ENCODE results near the gene SLC2A14.
"Not testable (repeated sequence)": the region's sequence is repeated elsewhere in the genome, so short reads cannot be mapped to it uniquely, and the experiment has no call there.

Gene SLC2A14

GRCh38 chr12:7853557-7853956, 19.2 kb downstream of the SLC2A14 start:
- H3K4me1 Mint-ChIP-seq (ENCODE audit: low read depth), result no peaks in the 10 kb centered on the region
- H3K36me3 Mint-ChIP-seq, result no peaks in the 10 kb centered on the region
- no peak overlapping the region for H3K4me3 Mint-ChIP-seq
- no peak overlapping the region for H3K27ac Mint-ChIP-seq
- no peaks in the 10 kb centered on the region for H3K9me3 Mint-ChIP-seq (ENCODE audit: low read depth)
- peaks cover 8% of the 10 kb centered on the region for H3K27me3 Mint-ChIP-seq

DNA sequence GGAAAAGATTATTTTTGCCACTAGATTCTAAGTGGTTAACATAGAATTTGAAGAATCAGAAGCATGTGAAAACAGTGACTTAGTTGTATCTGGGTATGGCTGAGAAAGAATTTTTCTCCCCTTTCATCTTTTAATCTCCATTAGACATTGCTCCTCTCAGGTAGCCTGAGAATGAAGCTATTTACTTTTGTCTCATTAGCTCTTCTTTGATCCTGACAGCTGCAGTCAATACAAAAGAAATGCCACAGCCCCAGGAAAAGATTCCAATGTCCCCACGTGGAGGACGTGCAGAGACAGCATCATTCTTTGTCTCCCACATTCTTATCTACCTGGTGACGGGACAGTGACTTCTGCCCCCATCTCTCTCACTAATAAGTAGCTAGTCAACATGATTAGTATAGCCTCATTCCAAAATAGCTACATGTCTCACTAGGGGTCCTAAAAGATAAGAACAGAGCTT, 21.1 kb downstream of the SLC2A14 start:
- not testable (repeated sequence) for H3K4me3 Mint-ChIP-seq; H3K27ac Mint-ChIP-seq; H3K4me1 Mint-ChIP-seq (ENCODE audit: low read depth); H3K9me3 Mint-ChIP-seq (ENCODE audit: low read depth); H3K36me3 Mint-ChIP-seq; H3K27me3 Mint-ChIP-seq

DNA sequence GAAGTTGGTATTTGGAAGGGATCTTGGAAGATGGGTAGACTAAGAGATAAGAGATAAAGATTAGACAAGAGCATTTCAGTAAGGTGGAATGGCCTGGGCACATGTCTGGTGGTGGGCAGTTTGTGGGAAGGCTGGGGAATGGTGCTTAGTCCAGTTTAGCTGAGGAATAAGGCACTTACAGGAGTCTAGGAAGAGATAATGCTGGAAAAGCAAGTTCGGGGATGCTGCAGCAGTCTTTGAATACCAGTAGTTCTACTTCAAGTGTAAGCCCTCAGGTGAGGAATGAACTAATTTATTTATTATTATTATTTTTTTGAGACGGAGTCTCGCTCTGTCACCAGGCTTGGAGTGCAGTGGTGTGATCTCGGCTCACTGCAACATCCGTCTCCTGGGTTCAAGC, 22.6 kb downstream of the SLC2A14 start:
- not testable (repeated sequence) for H3K4me3 Mint-ChIP-seq; H3K36me3 Mint-ChIP-seq; H3K4me1 Mint-ChIP-seq (ENCODE audit: low read depth); H3K27me3 Mint-ChIP-seq; H3K27ac Mint-ChIP-seq; H3K9me3 Mint-ChIP-seq (ENCODE audit: low read depth)

DNA sequence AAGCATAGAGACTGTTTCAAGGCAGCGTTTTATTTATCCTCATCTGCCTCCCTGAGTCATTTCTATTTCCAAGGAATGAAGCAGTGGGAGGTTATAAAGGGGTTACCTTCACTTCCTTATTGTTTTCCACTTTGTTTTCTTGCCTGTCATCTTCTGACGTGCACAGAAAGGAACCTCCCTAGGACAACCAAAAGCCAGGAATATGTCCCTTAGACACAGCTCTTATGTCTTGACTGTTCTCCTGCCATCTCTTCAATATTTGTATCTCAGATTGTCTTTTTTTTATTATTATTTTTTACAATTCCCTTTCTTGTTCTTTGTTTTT, 24.7 kb downstream of the SLC2A14 start:
- not testable (repeated sequence) for H3K9me3 Mint-ChIP-seq (ENCODE audit: low read depth); H3K4me3 Mint-ChIP-seq; H3K27ac Mint-ChIP-seq; H3K36me3 Mint-ChIP-seq; H3K27me3 Mint-ChIP-seq
- peaks cover 11% of the 10 kb centered on the region for H3K4me1 Mint-ChIP-seq (ENCODE audit: low read depth)

- Mint-ChIP-seq H3K4me1 (ENCODE audit: low read depth) (peaks cover 11% of the 10 kb centered on the region), H3K27ac (peak overlapping the region; percentile 11)
- not testable (repeated sequence) for H3K4me3 Mint-ChIP-seq; H3K36me3 Mint-ChIP-seq; H3K27me3 Mint-ChIP-seq; H3K9me3 Mint-ChIP-seq (ENCODE audit: low read depth)
Measured at GRCh38 chr12:7847226-7848097, 25.3 kb downstream of the SLC2A14 start.

- Mint-ChIP-seq H3K27me3 (peaks cover 5% of the 10 kb centered on the region), H3K36me3 (no peaks in the 10 kb centered on the region), H3K4me1 (ENCODE audit: low read depth) (peaks cover 11% of the 10 kb centered on the region), H3K9me3 (ENCODE audit: low read depth) (no peaks in the 10 kb centered on the region), H3K4me3 (peak overlapping the region; percentile 38), H3K27ac (peak overlapping the region; percentile 64)
Measured at GRCh38 chr12:7844116-7844515, 28.6 kb downstream of the SLC2A14 start.

DNA sequence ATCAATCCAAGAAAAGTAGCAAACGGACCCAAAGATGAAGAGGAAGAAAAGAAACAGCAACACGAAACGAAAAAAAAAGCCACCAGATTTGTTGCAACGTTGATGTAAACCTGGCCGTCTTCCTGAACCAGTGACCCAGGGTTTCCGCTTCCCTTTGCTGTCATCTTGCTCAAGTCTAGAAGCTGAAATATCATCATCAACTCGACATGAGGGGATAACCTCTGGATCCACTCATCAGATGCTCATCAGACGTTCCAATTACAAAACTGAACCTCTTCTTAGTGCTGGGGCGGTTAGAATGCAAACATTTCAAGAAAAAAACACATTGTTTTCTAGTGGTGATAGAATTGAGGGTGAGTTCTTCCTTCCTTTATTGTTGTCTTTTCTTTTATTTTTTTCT, 29.1 kb downstream of the SLC2A14 start:
- not testable (repeated sequence) for H3K27me3 Mint-ChIP-seq; H3K9me3 Mint-ChIP-seq (ENCODE audit: low read depth); H3K36me3 Mint-ChIP-seq
- Mint-ChIP-seq H3K4me1 (ENCODE audit: low read depth) (peaks cover 11% of the 10 kb centered on the region), H3K27ac (peak overlapping the region; percentile 64), H3K4me3 (peak overlapping the region; percentile 38)

- H3K4me1 Mint-ChIP-seq (ENCODE audit: low read depth), result peaks cover 11% of the 10 kb centered on the region
- not testable (repeated sequence) for H3K4me3 Mint-ChIP-seq; H3K9me3 Mint-ChIP-seq (ENCODE audit: low read depth); H3K36me3 Mint-ChIP-seq; H3K27me3 Mint-ChIP-seq; H3K27ac Mint-ChIP-seq
Measured at GRCh38 chr12:7843149-7843548, 29.6 kb downstream of the SLC2A14 start.

DNA sequence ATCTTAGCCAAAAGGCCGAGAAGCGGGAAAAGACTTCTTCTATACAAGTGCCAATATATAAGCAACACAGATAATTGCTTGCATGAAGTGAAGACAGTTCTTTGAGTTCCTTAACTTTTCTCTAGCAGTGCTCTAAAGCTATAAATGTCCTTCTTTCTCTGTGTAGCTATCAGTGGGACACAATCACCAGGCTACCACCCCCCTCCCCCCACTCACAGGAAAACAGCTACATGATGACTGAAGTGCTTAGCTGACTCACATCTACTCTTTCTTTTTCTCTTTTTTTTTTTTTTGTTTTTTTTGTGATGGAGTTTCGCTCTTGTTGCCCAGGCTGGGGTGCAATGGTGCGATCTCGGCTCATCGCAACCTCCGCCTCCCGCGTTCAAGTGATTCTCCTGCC, 30.3 kb downstream of the SLC2A14 start:
- not testable (repeated sequence) for H3K27ac Mint-ChIP-seq; H3K4me3 Mint-ChIP-seq; H3K4me1 Mint-ChIP-seq (ENCODE audit: low read depth); H3K27me3 Mint-ChIP-seq; H3K36me3 Mint-ChIP-seq; H3K9me3 Mint-ChIP-seq (ENCODE audit: low read depth)

- not testable (repeated sequence) for H3K4me1 Mint-ChIP-seq (ENCODE audit: low read depth); H3K27ac Mint-ChIP-seq; H3K27me3 Mint-ChIP-seq; H3K36me3 Mint-ChIP-seq; H3K9me3 Mint-ChIP-seq (ENCODE audit: low read depth); H3K4me3 Mint-ChIP-seq
Measured at GRCh38 chr12:7839848-7840247, 32.9 kb downstream of the SLC2A14 start.

DNA sequence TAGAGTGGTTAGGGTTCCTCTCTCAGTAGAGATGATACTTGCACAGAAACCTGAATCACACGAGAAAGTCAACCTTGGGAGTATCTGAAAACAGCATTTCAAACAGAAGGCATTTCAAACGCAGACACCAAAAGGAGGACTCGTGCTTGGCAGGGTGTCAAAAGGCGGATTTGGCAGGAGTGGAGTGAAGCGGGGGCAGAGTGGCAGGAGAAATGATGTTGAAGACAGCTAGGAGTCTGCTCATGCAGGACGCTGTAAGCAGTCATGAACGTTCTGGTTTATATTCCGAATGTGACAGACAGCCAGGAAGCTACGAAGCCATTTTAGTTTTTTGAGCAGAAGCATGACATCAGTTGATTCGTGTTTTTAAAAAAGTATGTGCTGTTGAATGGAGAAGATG, 33.5 kb downstream of the SLC2A14 start:
- H3K9me3 Mint-ChIP-seq (ENCODE audit: low read depth); H3K36me3 Mint-ChIP-seq; H3K4me3 Mint-ChIP-seq: not testable (repeated sequence)

DNA sequence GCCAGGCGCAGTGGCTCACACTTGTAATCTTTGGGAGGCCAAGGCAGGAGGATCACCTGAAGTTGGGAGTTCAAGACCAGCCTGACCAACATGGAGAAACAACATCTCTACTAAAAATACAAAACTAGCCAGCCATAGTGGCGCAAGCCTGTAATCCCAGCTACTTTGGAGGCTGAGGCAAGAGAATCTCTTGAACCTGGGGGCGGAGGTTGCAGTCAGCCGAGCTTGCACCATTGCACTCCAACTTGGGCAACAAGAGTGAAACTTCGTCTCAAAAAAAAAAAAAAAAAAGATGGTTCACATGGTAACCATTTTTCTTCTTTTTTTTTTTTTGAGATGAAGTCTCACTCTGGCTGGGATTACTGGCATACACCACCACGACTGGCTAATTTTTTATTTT, 35.3 kb downstream of the SLC2A14 start:
- Mint-ChIP-seq H3K4me1 (ENCODE audit: low read depth) (no peaks in the 10 kb centered on the region), H3K9me3 (ENCODE audit: low read depth) (no peaks in the 10 kb centered on the region), H3K27me3 (peaks cover 2% of the 10 kb centered on the region), H3K27ac (no peak overlapping the region), H3K4me3 (no peak overlapping the region), H3K36me3 (no peaks in the 10 kb centered on the region)

More for the DNA sequence above, 33.5 kb downstream of the SLC2A14 start:
- not testable (repeated sequence) for H3K27ac Mint-ChIP-seq; H3K27me3 Mint-ChIP-seq; H3K4me1 Mint-ChIP-seq (ENCODE audit: low read depth)

DNA sequence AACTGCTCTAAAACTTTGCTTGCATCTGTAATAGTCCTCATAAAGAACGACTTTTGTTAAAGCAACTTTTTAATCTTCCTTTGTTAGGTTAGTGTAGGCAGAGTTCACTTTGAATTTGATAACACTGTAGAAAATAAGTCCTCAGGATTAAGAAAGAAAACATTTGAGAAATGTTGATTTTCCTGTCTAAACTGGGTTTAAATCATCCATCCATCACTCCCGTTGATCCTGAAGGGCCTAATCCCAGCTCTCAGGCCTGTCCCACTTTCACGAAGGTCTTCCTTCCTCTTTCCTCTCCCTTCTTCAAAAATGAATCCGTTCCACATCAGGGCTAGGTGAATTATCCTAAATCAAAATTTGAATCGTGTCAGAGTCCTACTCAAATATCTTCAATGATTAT, 36.9 kb downstream of the SLC2A14 start:
- Mint-ChIP-seq H3K27ac (no peak overlapping the region), H3K9me3 (ENCODE audit: low read depth) (no peaks in the 10 kb centered on the region), H3K27me3 (no peaks in the 10 kb centered on the region), H3K36me3 (no peaks in the 10 kb centered on the region), H3K4me1 (ENCODE audit: low read depth) (no peaks in the 10 kb centered on the region), H3K4me3 (no peak overlapping the region)

- Mint-ChIP-seq H3K9me3 (ENCODE audit: low read depth) (no peaks in the 10 kb centered on the region), H3K4me1 (ENCODE audit: low read depth) (no peaks in the 10 kb centered on the region), H3K27ac (no peak overlapping the region), H3K36me3 (no peaks in the 10 kb centered on the region), H3K27me3 (no peaks in the 10 kb centered on the region), H3K4me3 (no peak overlapping the region)
Measured at GRCh38 chr12:7835116-7835515, 37.6 kb downstream of the SLC2A14 start.

DNA sequence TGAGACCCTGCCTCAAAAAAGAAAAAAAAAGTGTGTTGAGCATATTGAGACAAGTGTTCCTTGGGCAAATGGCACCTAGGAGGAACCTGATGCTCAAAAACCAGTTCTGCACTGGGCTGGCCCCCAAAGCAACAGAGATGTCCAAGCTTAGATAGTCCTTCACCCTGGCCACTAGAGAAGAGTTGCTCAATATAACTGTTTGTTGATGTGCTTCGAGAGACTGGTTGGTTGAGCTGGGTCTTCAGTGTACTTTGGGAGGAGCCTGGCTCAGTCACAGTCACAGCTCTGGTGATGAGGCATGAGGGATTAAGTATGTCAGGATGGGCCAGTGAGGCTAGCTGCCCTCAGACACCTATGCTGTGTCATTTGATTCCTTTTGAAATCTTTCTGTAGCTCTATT, 38.0 kb downstream of the SLC2A14 start:
- H3K4me3 Mint-ChIP-seq, result no peak overlapping the region
- no peaks in the 10 kb centered on the region for H3K9me3 Mint-ChIP-seq (ENCODE audit: low read depth)
- H3K27ac Mint-ChIP-seq, result no peak overlapping the region
- no peaks in the 10 kb centered on the region for H3K4me1 Mint-ChIP-seq (ENCODE audit: low read depth)
- H3K36me3 Mint-ChIP-seq, result no peaks in the 10 kb centered on the region
- no peaks in the 10 kb centered on the region for H3K27me3 Mint-ChIP-seq

GRCh38 chr12:7833831-7834230, 38.9 kb downstream of the SLC2A14 start:
- no peaks in the 10 kb centered on the region for H3K9me3 Mint-ChIP-seq (ENCODE audit: low read depth)
- H3K27ac Mint-ChIP-seq, result no peak overlapping the region
- no peaks in the 10 kb centered on the region for H3K4me1 Mint-ChIP-seq (ENCODE audit: low read depth)

More at GRCh38 chr12:7833831-7834230, 38.9 kb downstream of the SLC2A14 start:
- no peak overlapping the region for H3K4me3 Mint-ChIP-seq
- no peaks in the 10 kb centered on the region for H3K27me3 Mint-ChIP-seq
- H3K36me3 Mint-ChIP-seq, result no peaks in the 10 kb centered on the region

Data from activated naive CD8-positive, alpha-beta T cell (primary cell).